GM19099 (cell line): ENCODE measurements around the gene OSBPL3.
A peak's percentile ranks its signal among the peaks of the same experiment; 100 is the strongest.

ENCODE experiments used
- POLR2A ChIP-seq: IDR thresholded peaks from 3 replicates; pipeline ENCODE4 v1.6.1; 2011; ENCODE audit warnings: low read depth; ENCODE audit not compliant: insufficient read length; ENCODE audit errors: extremely low read depth

OSBPL3 gene

DNA sequence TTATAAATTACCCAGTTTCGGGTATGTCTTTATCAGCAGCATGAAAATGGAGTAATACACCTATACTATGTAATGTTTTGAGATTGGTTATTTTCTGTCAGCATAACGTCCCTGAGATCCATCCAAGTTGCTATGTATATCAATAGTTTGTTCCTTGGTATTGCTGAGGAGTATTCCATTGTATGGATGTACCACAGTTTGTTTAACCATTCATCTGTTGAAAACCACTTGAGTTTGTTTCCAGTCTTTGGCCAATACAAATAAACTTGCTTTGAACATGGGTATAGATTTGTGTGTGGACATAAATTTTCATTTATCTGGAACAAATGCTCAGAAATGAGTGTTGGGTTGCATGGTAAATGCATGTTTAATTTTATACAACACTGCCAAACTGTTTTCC lies 119.4 kb downstream of the OSBPL3 start:
- TF ChIP-seq POLR2A: no peak

GRCh38 chr7:24858108-24858977 lies 121.6 kb downstream of the OSBPL3 start:
- TF ChIP-seq POLR2A: no peak

- no peak for TF ChIP-seq POLR2A
Observed at GRCh38 chr7:24857623-24858022, 122.4 kb downstream of the OSBPL3 start.

DNA sequence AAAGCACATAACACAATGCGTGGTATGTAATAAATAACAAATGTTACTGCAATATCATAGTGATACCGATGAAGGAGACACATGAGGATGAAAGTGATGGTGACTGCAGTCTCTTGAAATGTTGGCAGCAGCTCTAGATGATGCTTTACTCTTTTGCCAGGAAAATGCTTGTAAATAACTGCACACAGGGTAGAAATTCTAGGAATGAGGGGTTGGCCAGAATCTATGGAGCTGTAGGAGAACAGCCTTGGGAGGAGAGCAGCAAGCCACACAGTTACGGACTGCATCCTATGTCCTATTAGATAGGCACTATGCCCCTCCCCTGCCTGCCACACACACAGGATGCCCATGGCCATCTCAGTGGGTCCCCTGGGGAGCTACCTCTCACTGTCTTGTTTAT lies 125.1 kb downstream of the OSBPL3 start:
- no peak for TF ChIP-seq POLR2A

DNA sequence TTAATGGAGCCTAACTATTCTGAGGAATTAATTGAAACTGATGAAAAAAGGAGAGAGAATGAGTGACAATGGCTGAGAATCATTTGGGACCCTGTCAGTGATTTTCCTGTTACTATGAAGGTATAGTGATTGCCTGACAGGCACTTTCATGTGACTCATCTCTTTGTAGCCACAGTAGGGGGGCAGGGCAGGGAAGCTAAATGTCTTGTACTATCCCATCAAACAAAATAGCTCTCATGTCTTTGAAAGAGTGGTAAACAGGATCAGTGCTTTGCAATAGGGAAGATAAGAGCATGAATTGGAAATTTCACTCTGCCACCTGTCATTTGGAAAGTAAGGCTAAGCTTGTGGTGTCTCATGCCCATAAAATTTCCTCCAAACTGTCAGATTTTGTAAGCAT lies 128.2 kb downstream of the OSBPL3 start:
- TF ChIP-seq POLR2A: no peak

DNA sequence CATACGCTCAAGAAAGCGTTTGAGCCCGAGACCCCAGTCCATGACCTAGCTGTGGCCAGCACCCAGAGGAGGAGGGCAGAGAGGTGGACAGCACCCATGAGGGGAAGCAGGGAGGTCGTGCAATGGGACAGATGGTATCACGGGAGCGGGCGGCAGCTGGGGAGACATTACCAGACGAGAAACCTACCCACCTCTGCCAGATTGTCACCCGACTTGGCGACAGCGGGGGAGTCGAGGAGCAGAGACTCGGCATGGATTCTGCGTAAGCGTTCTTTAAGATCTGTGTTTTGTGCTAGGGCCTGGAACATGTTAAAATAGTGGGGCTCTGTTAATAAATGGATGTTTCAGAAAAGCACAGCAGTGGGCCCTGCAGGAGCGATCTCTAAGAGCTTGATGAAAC lies 131.1 kb downstream of the OSBPL3 start:
- TF ChIP-seq POLR2A: no peak

- TF ChIP-seq POLR2A: no peak
Observed at GRCh38 chr7:24847754-24848153, 132.2 kb downstream of the OSBPL3 start.

DNA sequence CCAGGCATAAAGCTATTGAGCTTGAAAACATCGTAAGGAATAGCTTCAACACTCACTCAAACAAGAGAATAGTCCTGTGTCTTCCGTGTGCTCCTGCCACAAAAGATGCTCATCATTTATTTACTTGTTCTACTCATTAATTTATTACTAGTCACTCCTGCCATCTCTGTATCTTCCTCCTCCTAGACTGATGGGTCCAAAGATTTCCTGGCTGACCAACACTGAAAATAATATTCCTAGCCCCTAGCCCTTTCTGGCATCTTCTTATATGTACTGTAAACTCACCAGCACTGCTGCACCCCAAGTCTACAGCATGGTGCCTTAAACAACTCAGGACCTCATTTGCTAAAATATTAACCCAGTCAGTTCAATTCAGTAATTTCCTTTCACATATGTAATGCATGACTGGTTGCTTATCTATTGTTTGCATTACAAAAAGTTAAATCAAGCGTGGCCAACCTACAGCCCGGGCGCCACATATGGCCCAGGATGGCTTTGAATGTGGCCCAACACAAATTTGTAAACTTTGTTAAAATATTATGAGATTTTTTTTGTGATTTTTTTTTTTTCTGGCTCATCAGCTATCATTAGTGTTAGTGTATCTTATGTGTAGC lies 136.1 kb downstream of the OSBPL3 start:
- peak; percentile 35 for TF ChIP-seq POLR2A

GRCh38 chr7:24842449-24843241 lies 137.3 kb downstream of the OSBPL3 start:
- peak; percentile 23 for TF ChIP-seq POLR2A

- no peak for TF ChIP-seq POLR2A
Observed at GRCh38 chr7:24842029-24842428, 137.9 kb downstream of the OSBPL3 start.

- no peak for TF ChIP-seq POLR2A
Observed at GRCh38 chr7:24840563-24840962, 139.4 kb downstream of the OSBPL3 start.

DNA sequence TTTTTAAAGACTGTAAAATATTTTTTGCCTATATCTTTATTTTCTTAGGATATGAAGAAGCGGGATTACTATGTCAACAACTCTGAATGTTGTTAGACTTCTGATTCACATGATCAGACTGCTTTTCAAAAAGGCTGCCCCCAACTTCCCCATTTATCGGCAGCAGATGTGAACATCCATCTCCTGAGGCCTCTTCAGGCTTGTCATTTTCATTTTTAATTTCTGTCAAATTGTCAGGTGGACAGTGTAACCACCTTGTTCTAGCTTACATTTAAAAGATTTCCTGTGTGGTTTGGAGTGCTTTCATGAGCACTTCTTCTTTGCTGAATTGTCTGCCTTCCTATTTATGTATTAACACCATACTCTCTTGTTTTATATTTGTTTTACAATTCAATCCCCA lies 143.9 kb downstream of the OSBPL3 start:
- TF ChIP-seq POLR2A: no peak

DNA sequence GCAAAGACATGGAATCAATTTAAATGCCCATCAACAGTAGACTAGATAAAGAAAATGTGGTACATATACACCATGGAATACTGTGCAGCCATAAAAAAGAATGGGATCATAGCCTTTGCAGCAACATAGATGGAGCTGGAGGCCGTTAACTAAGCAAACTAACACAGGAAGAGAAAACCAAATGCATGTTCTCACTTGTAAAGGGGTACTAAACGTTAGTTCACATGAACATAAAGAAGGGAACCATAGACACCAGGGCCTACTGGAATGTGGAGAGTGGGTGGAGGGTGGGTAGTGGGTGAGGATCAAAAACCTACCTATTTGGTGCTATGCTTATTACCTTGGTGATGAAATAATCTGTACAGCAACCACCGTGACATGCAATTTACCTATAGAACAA lies 144.3 kb downstream of the OSBPL3 start:
- TF ChIP-seq POLR2A: no peak

DNA sequence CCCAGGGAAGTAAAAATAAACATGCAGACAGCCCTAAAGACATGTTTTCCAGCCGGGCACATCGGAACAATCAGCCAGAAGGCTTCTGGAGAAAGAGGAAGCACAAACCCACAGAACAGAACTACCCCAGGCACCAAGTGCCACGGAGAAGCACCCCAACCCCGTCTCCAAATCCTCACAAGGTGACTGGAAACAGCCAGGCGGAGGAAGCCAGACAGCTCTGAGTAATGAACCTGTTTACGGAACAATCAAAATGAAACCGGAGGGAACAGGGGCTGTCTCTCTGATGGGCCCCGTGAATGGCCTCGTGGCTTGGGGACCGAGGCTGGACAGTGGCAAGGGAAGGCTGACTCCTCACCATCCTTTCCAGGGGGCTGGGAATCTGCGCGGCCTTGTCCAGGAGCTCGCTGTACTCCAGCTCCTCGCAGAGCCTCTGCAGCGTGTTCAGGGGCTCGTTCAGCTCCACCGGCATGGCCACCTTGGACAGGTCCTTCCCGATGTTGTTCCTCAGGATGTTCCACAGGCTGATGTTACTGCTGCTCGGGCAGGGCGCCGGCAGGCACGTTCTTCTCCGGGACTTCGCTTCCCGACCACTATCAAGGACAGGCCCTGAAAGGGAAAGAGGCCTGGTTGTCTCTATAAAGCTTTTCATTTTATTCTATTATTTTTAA lies 145.7 kb downstream of the OSBPL3 start:
- TF ChIP-seq POLR2A: peak; percentile 34

DNA sequence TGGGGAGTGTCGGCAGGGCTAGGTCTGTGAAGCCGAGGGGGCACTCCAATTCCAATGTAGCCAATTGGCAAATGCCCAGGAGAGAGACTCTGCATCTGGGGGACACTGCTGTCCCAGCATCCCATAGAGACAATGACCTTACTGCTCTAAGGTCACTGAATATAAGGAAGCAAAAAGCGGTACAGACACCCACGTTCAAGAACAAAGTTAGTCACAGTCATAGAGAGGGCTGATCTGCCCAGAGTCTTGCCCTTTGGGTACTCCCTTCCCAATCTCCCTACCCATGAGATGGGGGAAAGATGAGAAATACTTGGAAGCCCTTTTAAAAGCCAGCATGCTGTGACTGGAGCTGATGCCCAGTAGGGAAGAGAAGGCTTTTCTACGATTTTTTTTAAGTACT lies 146.4 kb downstream of the OSBPL3 start:
- TF ChIP-seq POLR2A: no peak
